ENCODE measurements around the gene NHERF1.
A peak's percentile ranks its signal among the peaks of the same experiment; 100 is the strongest.

The NHERF1 gene

DNA sequence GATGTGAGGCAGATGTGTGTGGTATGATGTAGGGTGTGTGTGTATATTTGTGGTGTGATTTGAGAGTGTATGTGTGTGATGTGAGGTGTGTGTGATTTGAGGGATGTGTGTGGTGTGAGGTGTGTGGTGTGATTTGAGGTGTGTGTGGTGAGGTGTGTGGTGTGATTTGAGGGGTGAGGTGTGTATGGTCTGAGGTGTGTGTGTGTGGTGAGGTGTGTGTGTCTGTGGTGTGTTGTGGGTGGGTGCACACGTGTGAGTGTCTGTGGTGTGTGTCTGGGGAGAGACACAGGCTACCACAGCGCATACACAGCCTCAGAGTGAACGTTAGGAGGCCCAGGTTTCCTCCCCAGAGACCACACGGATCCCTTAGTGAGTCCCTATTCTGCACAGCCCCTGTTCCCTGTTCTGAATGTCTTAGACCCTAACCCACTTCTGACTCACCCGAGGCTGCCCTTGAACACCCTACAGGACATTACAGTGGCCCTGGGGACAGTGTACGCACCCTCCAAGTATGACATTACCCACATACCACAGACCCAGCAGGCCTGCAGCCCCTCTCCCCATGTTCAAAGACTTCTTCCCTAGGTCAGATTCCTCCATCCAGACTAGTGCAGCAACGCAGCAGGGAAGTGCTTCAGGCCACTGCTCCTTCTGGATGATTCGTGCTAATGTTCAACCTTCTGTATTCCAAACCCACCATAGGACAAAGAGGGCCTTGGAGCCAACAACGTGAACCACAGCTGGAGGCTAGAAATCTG is 14.9 kb upstream of the NHERF1 start:
- DNase-seq: no peak

DNA sequence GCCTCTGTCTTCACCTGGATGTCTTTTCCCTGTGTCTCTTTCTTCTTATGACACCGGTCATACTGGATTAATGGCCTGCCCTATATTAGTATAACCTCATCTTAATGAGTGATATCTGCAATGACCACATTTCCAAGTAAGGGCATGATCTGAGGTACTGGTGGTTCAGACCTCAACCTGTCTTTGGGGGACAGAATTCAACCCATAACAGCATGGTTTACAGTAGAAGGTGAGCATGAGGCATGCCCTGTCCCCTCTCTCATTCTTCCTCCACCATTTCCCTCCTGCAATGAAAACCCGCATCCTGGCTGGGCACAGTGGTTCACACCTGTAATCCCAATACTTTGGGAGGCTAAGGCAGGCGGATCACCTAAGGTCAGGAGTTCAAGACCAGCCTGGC is 14.2 kb upstream of the NHERF1 start:
- no peak for DNase-seq

DNA sequence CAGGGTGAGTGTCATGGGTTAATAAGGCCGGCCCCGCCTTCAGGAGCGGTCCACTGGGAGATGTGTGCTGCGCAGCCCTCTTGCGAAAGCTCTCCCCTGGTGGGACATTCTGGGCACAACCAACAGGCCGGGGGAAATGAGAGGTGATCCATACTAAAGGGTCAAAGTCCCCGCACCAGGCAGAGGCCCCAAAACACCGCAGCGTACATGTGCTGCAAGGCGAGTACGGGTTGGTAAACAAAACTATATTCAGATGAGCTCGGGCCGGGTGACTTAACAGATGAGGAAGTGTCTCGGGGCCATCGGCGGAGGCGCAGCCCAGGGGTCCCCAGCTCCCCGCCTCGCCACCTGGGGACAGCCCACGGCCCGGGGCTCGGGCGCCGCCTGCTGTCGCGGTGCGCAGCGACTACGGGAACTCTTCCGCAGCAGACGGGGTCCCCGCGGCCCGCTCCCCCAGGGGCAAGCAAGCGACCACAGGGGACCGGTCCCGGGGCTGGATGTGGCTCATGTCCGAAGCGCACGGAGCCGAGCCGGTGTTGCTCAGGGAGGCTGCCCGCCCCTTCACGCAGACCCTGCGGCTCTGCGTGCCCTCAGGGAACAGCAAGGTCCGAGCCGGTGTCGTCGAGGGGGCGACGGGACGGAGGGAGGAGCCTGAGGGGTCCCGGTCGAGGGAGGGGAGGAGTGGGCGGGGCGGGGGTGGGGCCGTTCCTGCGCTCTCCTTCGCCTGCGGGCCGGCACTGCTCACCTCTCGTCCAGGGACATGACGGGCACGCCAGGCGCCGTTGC is 11.7 kb upstream of the NHERF1 start, which contains the start of gene RAB37:
TSS of gene RAB37 (plus strand) at position 744 of the 786 bp plus-strand sequence. CDS start at position 761, 17 bp downstream.
- DNase-seq: no peak

DNA sequence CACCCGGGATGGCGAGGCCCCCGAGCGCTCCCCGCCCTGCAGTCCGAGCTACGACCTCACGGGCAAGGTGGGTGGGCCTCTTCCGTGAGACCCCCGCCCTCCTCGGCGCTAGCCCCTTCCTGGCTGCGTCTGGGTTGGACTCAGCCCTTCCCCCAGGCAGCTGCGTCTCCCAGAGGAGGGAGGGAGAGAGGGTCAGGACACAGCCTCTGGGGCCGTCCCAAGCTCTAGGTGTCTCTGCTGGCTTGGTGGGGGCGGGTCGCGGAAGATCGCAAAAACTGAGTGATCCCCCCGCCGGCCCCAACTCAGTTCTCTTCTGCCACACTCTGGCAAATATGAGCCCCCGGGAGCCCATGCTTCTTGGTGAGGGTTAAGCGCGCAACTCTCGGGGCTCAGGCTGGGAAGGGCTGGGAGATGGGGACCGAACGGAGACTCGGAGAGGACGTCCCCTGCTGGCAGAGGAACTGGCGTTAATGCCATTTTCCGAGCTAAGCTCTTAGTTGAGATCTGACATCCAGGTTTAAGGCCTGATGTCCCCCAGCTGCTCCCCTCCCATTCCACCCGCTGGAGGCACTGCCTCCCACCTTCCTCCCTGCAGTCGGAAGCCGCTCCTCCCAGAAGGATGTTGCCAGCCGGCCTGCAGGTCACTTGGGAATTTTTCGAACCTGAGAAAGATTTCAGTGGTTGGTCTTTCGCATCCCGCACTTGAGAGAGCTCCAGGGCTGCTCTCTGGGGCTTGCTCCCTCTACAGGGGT is 11.0 kb upstream of the NHERF1 start:
- no peak for DNase-seq

DNA sequence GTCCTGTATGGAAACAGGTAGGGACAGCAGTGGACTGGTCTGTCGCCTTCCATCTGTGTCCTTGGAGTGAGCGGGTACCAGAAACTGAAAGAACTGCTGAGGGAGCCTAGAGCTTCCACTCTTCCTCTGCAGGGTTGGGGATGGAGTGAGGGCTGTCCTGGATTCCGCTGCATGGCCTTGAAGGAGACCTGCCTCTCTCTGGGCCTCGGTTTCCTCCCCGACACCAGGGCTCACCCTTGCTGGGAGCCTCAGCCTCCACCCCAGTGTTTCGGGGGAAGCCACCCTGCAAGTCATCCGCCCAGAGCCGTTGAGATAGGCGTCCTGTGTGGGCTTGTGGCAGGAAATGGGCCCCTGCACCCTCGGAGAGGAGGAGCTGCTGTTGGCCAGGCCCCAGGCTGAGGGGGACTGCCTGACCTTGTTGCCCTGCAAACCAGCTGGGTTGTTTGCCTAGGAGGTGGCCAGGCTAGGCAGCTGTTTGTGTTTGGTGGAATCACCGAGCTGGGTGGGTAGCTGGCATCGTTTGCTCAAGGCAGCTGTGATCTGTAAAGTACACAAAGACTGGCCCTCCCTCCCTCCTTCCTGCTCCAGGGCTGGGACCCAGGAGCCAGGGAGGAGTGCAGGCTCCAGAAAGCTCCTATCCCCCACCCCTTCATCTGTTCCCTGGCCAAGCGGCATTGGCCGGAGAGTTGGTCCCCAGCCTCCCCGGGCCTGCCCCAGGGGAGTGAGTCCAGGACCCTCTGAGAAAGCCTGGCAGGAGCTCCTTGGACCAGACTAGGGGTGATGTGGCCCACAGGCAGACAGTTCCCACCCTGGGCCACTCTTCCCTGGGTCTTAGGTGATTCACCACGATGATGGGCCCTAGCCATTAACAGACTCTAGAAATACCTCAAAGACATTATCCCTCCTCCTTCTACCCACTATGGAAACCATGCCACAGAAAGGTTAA is 10.1 kb upstream of the NHERF1 start:
- no peak for DNase-seq

DNA sequence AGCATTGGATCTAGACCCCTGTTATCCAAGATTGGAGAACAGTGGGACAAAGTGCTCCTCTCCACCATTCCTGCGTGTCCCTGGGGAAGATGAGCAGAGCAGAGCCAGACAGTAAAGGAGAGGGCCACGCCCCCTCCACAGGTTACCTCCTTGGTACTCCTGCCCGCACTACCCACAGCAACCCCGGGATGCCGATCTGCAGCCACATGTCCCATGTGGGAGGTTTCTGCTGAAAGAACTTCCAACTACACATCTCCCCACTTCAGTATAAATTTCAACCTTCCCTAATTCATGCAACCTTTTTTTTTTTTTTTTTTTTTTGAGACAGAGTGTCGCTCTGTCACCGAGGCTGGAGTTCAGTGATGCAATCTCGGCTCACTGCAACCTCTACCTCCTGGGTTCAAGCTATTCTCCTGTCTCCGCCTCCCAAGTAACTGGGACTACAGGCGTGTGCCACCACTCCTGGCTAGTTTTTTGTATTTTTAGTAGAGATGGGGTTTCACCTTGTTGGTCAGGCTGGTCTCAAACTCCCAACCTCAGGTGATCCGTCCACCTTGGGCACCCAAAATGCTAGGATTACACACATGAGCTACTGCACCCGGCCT is 9.1 kb upstream of the NHERF1 start:
- DNase-seq: no peak

DNA sequence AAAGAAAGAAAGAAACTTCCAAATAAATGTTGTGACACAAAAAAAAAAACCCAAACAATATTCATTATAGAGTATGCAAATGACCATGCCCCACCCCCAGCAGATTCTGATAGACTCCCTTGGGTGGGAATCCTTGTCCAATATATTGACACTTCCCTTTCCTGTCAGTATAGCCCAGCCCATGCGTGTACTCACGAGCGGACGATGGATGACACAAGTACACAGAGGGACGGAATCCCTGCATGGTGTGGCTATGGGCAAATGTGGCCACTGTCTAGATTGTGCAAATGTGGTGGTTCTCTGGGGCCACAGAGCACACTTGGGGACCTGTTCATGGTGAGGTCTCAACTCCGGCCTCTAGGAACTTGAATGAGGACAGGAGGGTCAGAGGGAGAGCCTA is 8.3 kb upstream of the NHERF1 start:
- no peak for DNase-seq

DNA sequence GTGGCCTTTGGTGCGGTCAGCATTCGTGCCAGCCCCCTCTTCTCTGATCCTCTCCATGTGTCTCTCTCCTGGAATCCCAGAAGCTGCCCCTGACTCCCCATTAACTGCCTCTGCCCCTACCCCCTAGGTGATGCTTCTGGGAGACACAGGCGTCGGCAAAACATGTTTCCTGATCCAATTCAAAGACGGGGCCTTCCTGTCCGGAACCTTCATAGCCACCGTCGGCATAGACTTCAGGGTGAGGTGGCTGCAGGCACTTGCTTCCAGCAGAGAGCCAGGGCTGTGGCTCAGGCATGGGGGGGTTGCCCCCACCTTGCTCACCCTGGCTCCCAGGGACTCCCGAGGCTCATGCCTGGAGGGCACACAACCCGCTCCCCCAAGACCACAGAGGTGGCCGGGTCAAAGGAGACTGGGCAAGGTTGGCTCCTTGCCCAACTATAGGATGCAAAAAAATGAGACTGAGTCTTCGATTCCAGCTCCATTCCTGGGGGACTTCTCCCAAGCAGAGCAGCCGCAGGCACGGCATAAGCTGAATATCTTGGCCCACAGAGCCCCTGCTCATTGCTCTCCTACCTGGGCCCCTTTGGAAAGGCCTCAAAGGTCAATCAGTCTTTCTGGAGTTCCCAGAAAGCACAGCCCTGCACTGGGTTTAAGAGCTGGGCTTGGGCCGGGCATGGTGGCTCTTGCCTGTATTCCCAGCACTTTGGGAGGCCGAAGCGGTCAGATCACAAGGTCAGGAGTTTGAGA is 7.6 kb upstream of the NHERF1 start:
- no peak for DNase-seq

DNA sequence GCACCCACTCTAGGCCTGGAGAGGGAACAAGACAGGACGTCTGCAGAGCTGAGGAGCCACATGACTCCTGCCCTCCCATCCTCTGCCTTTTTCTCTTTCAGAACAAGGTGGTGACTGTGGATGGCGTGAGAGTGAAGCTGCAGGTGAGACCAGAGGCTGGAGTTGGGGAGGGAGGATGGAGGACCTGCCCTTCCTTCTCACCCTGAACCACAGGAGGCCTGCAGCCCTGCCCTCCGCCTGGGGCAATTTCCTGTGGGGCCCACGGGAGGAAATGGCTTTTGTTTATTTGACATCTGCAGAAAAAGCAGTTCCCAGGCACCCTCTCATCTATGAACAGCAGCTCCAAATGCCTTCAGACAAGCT is 6.3 kb upstream of the NHERF1 start:
- no peak for DNase-seq

DNA sequence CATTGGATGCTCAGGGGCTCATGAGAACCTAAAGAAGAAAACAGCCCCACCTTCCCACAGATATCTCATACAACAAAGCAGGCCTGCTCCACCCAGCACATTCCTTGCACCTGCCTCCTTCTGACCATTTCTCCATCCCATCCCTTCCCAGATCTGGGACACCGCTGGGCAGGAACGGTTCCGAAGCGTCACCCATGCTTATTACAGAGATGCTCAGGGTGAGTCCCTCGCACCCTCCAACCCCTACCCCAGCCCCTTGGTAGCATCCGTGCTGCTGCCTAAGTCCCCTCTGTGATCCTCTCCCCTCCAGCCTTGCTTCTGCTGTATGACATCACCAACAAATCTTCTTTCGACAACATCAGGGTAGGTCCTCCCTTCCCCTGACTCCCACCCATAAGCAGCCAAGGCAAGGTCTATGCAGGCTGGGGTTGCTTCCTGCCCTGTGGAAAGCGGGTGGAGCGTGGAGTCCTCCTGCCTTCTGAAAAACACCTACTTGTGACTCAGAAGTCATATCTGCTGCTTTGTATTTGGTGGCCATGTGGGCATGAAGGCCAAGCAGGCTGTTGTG is 5.4 kb upstream of the NHERF1 start:
- no peak for DNase-seq

DNA sequence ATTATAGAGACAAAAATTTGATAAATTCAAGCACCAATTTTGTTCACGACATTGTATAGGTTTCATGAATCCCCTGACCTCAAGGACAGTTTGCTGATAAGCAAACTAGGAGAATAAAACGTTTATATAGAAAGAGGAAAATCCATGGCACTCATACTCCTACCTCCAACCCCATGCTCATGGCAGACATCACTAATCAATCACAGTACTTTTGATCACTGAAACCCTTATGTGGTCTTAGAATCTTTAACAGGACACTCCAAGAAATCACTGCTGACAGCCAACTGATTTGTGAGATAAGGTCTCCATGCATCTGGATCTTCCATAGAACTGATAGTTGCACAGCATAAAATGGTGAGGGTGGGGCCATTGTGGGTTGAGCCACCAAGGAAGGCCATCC is 4.7 kb upstream of the NHERF1 start:
- DNase-seq: no peak

DNA sequence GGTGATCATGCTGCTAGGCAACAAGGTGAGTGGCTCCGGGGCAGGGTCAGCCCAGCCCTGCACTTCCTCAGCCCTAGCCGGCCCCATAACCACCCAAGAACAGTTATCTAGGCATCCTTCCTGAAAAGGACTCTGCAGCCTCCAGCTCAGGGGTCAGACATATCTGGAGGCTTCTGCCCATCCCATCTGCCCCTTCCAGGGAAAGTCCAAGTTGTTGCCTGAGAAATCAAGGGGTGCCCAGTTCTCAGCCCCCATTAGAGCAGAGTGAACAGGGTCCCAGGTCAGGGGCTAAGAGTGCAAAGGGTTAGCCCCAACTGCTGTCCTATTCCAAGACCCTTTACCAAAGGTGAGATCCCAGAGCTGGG is 4.1 kb upstream of the NHERF1 start:
- DNase-seq: no peak

DNA sequence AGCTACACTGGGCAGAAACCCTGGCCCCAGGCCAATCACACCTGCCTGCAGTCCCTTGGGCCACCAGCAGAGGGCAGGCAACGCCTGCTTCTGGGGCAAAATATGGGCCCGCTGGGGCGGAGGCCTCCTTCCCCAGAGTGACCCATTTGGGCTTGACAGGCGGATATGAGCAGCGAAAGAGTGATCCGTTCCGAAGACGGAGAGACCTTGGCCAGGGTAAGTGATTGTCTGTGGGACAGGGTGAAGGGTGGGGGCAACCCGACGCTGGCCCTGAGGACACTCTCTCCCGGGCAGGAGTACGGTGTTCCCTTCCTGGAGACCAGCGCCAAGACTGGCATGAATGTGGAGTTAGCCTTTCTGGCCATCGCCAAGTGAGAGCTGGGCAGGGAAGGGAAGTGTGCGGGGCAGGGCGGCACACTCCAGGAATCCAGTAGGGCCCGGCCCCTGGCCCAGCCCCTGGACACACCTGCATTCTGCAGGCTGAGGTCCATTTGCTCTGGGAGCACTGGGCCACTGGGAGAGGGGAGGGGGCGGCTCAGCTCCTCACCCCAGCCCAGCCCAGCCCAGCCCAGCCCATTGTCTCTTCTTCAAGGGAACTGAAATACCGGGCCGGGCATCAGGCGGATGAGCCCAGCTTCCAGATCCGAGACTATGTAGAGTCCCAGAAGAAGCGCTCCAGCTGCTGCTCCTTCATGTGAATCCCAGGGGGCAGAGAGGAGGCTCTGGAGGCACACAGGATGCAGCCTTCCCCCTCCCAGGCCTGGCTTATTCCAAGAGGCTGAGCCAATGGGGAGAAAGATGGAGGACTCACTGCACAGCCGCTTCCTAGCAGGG is 3.5 kb upstream of the NHERF1 start:
- peak; percentile 18 for DNase-seq

DNA sequence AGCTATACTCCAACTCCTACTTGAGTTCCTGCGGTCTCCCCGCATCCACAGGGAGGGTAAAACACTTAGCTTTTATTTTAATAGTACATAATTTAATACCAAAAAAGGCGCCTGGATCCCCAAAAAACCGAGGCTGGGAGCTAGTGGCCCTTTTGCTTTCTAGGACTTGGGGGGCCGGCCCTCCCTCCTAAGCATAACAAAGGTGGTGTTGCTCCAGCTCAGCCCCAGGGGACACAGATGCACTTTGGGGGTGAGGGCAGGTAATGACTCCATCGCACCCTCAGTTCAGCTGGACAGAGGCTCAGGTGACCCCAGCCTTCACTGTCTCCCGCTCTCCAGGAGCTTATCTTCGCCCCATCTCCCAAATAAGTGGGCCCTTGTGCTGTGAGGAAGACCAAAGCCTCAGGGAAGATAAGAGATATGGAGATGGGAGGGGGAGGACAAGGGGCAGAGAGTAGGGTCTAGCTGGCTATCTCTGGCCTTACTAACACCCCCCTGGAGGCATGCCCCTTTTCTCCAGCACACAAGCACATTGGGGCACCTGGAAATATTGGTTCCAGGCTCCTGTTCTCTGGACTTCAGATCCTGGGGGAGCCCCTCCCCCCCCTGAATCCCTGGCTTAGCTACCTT is 2.8 kb upstream of the NHERF1 start:
- no peak for DNase-seq

DNA sequence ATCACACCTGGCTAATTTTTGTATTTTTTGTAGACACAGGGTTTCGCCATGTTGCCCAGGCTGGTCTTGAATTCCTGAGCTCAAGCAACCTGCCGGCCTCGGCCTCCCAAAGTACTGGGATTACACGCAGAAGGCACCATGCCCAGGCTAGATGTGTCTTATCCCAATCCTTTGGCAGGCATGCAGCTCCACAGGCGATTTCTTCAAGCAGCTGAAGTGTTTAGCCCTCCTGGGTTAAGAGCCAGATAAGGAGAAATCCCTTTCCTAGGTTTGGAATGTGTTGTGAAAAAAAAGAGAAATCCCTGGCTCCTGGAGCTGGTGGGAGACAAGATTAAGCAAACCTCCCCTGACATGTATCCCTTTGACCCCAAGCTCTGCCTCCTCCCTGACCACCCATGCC is 2.1 kb upstream of the NHERF1 start:
- no peak for DNase-seq

DNA sequence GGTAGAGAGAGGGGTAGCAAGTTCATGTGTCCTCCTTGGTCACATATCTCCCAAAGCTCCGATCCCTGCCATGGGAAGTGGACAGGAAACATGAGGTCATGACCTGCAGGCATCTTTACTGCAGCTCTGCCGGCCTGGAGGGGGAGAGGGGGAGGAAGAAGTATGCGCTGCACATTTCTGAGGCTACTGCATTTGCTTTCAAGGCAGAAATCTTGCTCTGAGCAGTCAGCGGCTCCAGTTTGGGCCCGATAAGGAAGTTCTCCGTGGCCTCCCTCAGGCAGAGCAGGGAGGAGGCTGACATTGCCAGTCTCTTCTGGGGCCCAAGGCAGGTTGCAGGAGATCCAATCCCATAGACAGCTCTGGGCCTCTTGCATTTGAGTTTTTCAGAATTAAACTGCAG is 1.5 kb upstream of the NHERF1 start:
- no peak for DNase-seq

DNA sequence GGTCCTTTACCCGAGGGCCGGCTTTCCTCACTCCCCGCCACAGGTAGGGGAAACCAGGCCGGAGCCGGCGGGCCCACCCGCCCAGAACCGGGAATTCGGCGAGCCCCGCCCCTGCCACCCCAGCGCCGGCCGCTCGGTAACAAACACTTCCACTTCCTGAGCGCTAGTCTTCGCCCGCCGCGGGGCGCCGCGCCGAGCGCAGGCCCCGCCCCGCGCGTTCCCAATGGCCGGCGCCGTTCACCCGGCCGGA is 224 bp upstream of the NHERF1 start:
- DNase-seq: no peak

DNA sequence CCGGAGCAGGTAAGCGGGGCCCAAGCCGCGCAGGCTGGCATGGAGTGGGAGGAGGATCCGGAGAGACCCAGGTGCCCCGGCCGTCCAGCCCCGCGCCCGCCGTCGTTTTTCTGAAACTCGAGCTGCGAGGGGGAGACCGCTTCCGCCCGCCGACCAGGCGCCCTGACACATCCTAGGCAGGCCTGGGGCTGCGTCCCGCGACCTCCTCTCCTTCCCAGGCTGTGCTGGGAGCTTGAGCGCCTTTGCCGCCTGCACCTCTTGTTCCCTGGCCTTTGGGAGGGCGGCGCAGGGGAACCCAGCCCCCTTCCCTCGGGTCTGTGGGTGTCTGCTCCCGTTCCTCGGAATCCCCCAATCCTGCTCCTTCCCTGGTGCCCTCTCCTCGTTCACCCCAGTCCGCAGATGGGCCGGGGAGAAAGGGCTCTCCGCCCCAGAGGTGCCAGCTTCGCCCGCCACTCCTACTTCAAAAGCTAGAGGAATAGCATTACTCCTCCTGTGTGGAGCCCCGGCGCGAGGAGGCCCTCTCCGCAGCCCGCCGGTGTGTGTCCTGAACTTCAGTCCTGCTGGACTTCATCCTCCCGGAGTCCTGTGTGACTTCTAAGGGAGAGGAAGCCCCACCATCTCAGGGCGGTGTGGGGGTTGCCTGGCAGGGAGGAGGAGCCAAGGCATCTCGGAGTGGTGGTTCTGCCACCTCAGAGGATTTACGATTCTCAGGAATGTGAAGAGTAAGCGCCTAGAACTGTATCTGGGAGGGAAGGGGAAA is 1.0 kb downstream of the NHERF1 start:
- DNase-seq: no peak

DNA sequence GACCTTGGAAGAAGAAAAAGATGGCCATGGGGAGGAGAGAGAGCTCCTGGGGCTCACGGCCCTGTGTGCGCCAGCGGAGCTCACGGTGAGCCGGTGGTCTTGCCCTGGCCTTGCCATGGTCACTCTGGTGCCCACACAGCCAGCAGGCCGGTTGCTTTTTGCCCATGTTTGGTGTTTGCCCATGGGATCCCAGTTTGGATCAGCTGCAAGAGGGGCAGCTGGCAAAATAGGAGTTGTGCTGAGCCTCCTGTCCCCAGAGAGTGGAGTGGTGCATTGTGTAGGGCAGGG is 1.6 kb downstream of the NHERF1 start:
- no peak for DNase-seq
